ENCODE data around the gene LARGE1. TPM values are rescaled to one million over a fixed set of nuclear protein-coding genes. Genes with fewer than 3 reads are reported as not detected.
A peak's percentile ranks its signal among the peaks of the same experiment; 100 is the strongest.

Gene LARGE1
- total and polyA plus RNA-seq, 2 of the 8 experiments (the other 6 are each of a cell fraction or from before 2014, with no cell fraction given): 43.7 to 83.0 TPM

DNA sequence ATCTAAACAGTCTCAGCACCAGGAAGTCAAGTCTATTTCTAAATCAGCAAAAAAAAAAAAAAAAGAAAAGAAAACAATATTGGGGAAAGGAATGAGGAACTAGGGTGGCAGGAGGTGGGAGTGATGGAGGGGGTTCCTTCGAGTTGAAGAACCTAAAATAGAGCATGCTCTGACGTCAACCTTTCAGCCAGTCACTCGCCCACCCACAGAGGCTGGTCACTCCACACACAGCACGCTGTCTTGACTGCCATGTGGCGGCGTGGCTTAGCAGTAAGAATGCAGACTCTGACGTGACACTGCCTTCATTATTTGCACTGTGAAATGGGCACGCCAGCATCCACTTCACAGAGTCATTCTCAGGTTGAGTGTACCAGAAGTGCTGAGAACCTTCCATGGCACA, 48.3 kb downstream of the LARGE1 start:
- no peak for FAIRE-seq
- Histone ChIP-seq H3K4me3 (ENCODE audit: extremely low read depth in 1 of 4, insufficient read depth in 2 of 4, low read depth in 3 of 4, low read length in 4 of 4) (no peak overlapping the region), H3K36me3 (ENCODE audit: control insufficient read depth in 2 of 4, insufficient read depth in 4 of 4, low read length in 3 of 4) (no peaks in the 10 kb centered on the region; a peak in 1 of 8 replicates), H3K4me2 (ENCODE audit: insufficient read depth in 1 of 2, low read depth in 2 of 2, low read length in 2 of 2) (no peak overlapping the region), H3K79me2 (ENCODE audit: control insufficient read depth in 1 of 2, insufficient read depth in 2 of 2, low read length in 2 of 2) (peaks cover 25 to 99% of the 10 kb centered on the region in 2 experiments), H2BK12ac (ENCODE audit: low read depth, low read length) (0 out of 2 replicates have a peak overlapping the region, but pooled peaks have one; percentile 40), H2BK120ac (replicated peaks; ENCODE audit: low read depth, low read length) (no peak overlapping the region), H3K18ac (ENCODE audit: extremely low read depth, low read length) (no peak overlapping the region), H3K9me3 (ENCODE audit: insufficient read depth in 2 of 2, low read depth in 1 of 2, low read length in 1 of 2) (no peaks in the 10 kb centered on the region), H3K4me1 (replicated peaks in 1 of 4; ENCODE audit: control insufficient read depth in 3 of 4, insufficient read depth in 4 of 4, low read length in 3 of 4) (peaks cover 4 to 43% (median 14%) of the 10 kb centered on the region in 4 experiments), H4K5ac (ENCODE audit: insufficient read length, low read depth, low read length) (no peak overlapping the region), H3K14ac (ENCODE audit: insufficient read length) (no peak overlapping the region), H4K8ac (ENCODE audit: extremely low read depth, insufficient read depth, low read length) (no peak overlapping the region), H2BK5ac (ENCODE audit: low read depth, low read length) (no peak overlapping the region), H3K56ac (replicated peaks; ENCODE audit: insufficient read length, low read depth, low read length) (no peak overlapping the region), H3K23ac (ENCODE audit: insufficient read length) (no peak overlapping the region), H3K4ac (replicated peaks; ENCODE audit: insufficient read length, low read depth, low read length) (no peak overlapping the region), H2AK5ac (ENCODE audit: low read depth, low read length) (no peak overlapping the region), H2BK15ac (ENCODE audit: low read length) (no peak overlapping the region), H3K9ac (replicated peaks in 1 of 4; ENCODE audit: extremely low read depth in 1 of 4, low read depth in 3 of 4, low read length in 3 of 4) (no peak overlapping the region), H4K20me1 (replicated peaks in 1 of 2; ENCODE audit: control insufficient read depth in 1 of 2, insufficient read depth in 2 of 2, low read length in 2 of 2) (peaks cover 30 to 35% of the 10 kb centered on the region in 2 experiments), H4K91ac (replicated peaks; ENCODE audit: insufficient read length, low read length) (no peak overlapping the region), H2BK20ac (ENCODE audit: low read length) (no peak overlapping the region), H3K23me2 (ENCODE audit: low read depth, low read length) (no peaks in the 10 kb centered on the region; the same call in 1 of the 2 replicates), H3K27me3 (replicated peaks in 1 of 4; ENCODE audit: control insufficient read depth in 3 of 4, extremely low read depth in 1 of 4, insufficient read depth in 3 of 4, low read length in 3 of 4) (no peaks in the 10 kb centered on the region), H3K27ac (ENCODE audit: low read depth, low read length) (no peak overlapping the region), H3K79me1 (ENCODE audit: low read depth, low read length) (peaks cover 19% of the 10 kb centered on the region), H2AFZ (ENCODE audit: low read length) (no peak overlapping the region)
- 77% methylated on average over 8 of the region's 8 CpGs; no CpG with 5 or more reads in 1 of the 2 experiments for WGBS, 2 experiments (ENCODE audit: extremely low coverage in 1 of 2, insufficient coverage in 1 of 2, insufficient read length in 1 of 2, insufficient replicate concordance in 2 of 2, low coverage in 1 of 2, low lambda C conversion rate in 2 of 2, missing lambda C conversion rate in 1 of 2)
- TF ChIP-seq GTF2F1 (IDR thresholded peaks at IDR 0.05; ENCODE audit: borderline replicate concordance, low read depth, low read length) (no peak), TCF12 (IDR thresholded peaks at IDR 0.05; ENCODE audit: low read depth, low read length) (no peak), BCL11A (IDR thresholded peaks at IDR 0.05; ENCODE audit: low read depth in 2 of 2, low read length in 2 of 2) (no peak)
- ChIA-PET POLR2A (ENCODE audit: partially characterized antibody) (interaction anchor here (0.7 to 1.1 kb wide), 2 partner anchors 12 to 29 kb away, joined by 3 read pairs; no protein-coding TSS in a partner anchor), CTCF (ENCODE audit: partially characterized antibody) (interaction anchor here (2.2 kb wide), 1 partner anchor 29 kb away, joined by 5 read pairs; no protein-coding TSS in a partner anchor)
- no peak for DNase-seq (ENCODE audit: low read depth in 1 of 2, low spot score in 2 of 2)
